Smooth muscle cell (in vitro differentiated cells): ENCODE results near the gene UBE2D2. TPM values are rescaled to one million over a fixed set of nuclear protein-coding genes. Genes with fewer than 3 reads are reported as not detected.
"Not testable (repeated sequence)": the region's sequence is repeated elsewhere in the genome, so short reads cannot be mapped to it uniquely, and the experiment has no call there.

Experiments
- DNase-seq: peaks from one replicate; lab custom pipeline; 2025; ENCODE audit not compliant: unreplicated experiment; lab: John Stamatoyannopoulos, UW
- H2AFZ ChIP-seq: fragments of 200-600 bp; sonication (generic); 2 replicates; pipeline ENCODE4 v1.6.0; 2016; ENCODE audit warnings: antibody characterized with exemption, low read depth, mild to moderate bottlenecking
- H3F3A ChIP-seq: fragments of 200-600 bp; sonication (generic); 2 replicates; pipeline ENCODE4 v1.6.0; 2017; ENCODE audit warnings: antibody characterized with exemption, low read depth
- H3K27ac ChIP-seq: fragments of 200-600 bp; sonication (generic); 2 replicates; pipeline ENCODE4 v1.5.1; 2016; ENCODE audit warnings: low read depth, mild to moderate bottlenecking
- H3K27me3 ChIP-seq: fragments of 200-600 bp; sonication (generic); 2 replicates; pipeline ENCODE4 v1.6.1; 2016; ENCODE audit warnings: low read depth, mild to moderate bottlenecking
- H3K36me3 ChIP-seq: fragments of 200-600 bp; sonication (generic); 2 replicates; pipeline ENCODE4 v1.5.1; 2016; ENCODE audit warnings: low read depth
- H3K4me1 ChIP-seq: fragments of 200-600 bp; sonication (generic); 2 replicates; pipeline ENCODE4 v1.5.1; 2016; ENCODE audit warnings: low read depth
- H3K4me2 ChIP-seq: fragments of 200-600 bp; sonication (generic); 2 replicates; pipeline ENCODE4 v1.6.0; 2016; ENCODE audit warnings: mild to moderate bottlenecking
- H3K4me3 ChIP-seq: fragments of 200-600 bp; sonication (generic); 2 replicates; pipeline ENCODE4 v1.5.1; 2016; ENCODE audit warnings: mild to moderate bottlenecking
- H3K79me2 ChIP-seq: fragments of 200-600 bp; sonication (generic); 2 replicates; pipeline ENCODE4 v1.6.0; 2016; ENCODE audit warnings: low read depth, mild to moderate bottlenecking
- H3K9ac ChIP-seq: fragments of 200-600 bp; sonication (generic); 2 replicates; pipeline ENCODE4 v1.6.0; 2016; ENCODE audit warnings: low read depth
- H3K9me3 ChIP-seq: fragments of 200-600 bp; sonication (generic); replicated peaks from 2 replicates; pipeline ENCODE4 v1.5.1; 2016; ENCODE audit warnings: low read depth
- H4K20me1 ChIP-seq: fragments of 200-600 bp; sonication (generic); 2 replicates; pipeline ENCODE4 v1.6.0; 2016; ENCODE audit warnings: low read depth
- WGBS: methylation state at CpG from one replicate; pipeline ENCODE4 v1.1.7; 2016; ENCODE audit warnings: low lambda C conversion rate; 5-methylcytosine and 5-hydroxymethylcytosine counted together
- polyA plus RNA-seq: library from polyadenylated mRNA; unstranded; fragments of >200 nt; fragmentation: Nextera tagmentation; extraction: Ambion mirVana; gene quantifications from 2 replicates; pipeline ENCODE4 v1.2.1, GENCODE V29; 2016
- total RNA-seq: library from RNA; depleted of rRNA; stranded (reverse); fragments of >200 nt; gene quantifications from 2 replicates; pipeline ENCODE4 v1.2.3, GENCODE V29; 2014
- TF ChIP-seq, protein P1 (sequence below): fragments of 200-600 bp; sonication (generic); IDR thresholded peaks from 2 replicates; pipeline ENCODE4 v1.5.1; 2017; ENCODE audit warnings: borderline replicate concordance, mild to moderate bottlenecking, antibody characterized with exemption; ENCODE audit not compliant: insufficient read depth, poor library complexity, severe bottlenecking

The UBE2D2 gene
- total and polyA plus RNA-seq, 2 experiments from 2014 or later, result 69.3 to 174 TPM

DNA sequence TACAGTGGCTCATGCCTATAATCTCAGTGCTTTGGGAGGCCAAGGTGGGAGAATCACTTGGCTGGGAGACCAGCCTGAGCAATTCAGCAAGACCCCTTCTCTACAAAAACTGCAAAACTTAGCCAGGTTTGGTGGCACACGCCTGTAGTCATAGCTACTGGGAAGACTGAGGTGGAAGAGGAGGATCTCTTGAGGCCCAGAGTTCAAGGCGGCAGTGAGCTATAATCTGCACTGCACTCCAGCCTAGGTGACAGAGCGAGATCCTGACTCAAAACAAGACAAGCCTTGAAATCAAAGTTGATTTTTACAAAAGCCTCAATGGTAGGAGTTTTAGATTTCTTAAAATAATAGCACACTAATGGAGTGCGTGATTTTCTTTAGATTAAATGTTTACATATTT, 14.6 kb downstream of the UBE2D2 start:
- H4K20me1 ChIP-seq, result peaks cover 100% of the 10 kb centered on the region
- H3F3A ChIP-seq, result no peaks in the 10 kb centered on the region
- no peaks in the 10 kb centered on the region for H3K27me3 ChIP-seq
- no peak overlapping the region for H3K4me3 ChIP-seq
- H3K4me1 ChIP-seq, result no peaks in the 10 kb centered on the region
- peaks cover 100% of the 10 kb centered on the region for H3K79me2 ChIP-seq
- H3K4me2 ChIP-seq, result no peak overlapping the region
- H3K27ac ChIP-seq, result no peak overlapping the region
- no peaks in the 10 kb centered on the region for H3K9me3 ChIP-seq
- TF ChIP-seq, protein P1, sequence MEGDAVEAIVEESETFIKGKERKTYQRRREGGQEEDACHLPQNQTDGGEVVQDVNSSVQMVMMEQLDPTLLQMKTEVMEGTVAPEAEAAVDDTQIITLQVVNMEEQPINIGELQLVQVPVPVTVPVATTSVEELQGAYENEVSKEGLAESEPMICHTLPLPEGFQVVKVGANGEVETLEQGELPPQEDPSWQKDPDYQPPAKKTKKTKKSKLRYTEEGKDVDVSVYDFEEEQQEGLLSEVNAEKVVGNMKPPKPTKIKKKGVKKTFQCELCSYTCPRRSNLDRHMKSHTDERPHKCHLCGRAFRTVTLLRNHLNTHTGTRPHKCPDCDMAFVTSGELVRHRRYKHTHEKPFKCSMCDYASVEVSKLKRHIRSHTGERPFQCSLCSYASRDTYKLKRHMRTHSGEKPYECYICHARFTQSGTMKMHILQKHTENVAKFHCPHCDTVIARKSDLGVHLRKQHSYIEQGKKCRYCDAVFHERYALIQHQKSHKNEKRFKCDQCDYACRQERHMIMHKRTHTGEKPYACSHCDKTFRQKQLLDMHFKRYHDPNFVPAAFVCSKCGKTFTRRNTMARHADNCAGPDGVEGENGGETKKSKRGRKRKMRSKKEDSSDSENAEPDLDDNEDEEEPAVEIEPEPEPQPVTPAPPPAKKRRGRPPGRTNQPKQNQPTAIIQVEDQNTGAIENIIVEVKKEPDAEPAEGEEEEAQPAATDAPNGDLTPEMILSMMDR, result no peak
- 93% methylated on average over 4 of the region's 4 CpGs for WGBS
- DNase-seq, result no peak
- H2AFZ ChIP-seq, result no peak overlapping the region
- no peaks in the 10 kb centered on the region for H3K36me3 ChIP-seq
- H3K9ac ChIP-seq, result no peak overlapping the region

DNA sequence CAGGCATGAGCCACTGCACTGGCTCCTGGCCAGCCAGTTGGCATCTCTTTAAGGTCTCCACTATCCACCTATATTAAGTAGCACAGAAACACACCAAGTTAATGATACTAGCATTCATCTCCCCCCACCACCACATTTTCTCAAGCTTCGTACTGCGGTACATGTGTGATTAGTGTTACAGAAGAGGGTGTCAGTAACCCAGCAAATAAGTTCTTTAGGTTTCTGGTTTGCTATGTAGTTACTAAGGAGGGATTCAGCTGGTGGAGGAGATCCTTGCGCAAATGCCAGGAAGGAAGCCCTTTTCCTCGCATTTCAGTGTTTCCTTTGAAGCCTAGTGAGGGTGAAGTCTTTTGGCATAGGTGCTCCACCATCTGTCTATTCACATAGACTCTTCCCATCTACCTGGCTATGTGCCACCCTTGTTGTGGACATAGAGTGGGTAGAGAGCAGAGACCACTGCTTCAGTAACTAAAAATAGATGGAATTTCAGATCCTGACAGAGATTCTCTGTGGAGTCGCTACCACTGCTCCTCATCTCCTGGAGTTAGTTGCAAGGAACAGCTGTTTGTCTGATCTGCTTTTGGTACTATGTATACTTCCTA, 16.7 kb downstream of the UBE2D2 start:
- Histone ChIP-seq H3K4me2 (no peak overlapping the region), H3K9ac (no peak overlapping the region), H2AFZ (no peak overlapping the region), H3K4me3 (no peak overlapping the region), H3K36me3 (no peaks in the 10 kb centered on the region), H3F3A (no peaks in the 10 kb centered on the region), H3K27me3 (no peaks in the 10 kb centered on the region), H3K79me2 (peaks cover 100% of the 10 kb centered on the region), H4K20me1 (peaks cover 100% of the 10 kb centered on the region), H3K27ac (no peak overlapping the region), H3K9me3 (no peaks in the 10 kb centered on the region), H3K4me1 (no peaks in the 10 kb centered on the region)
- DNase-seq, result no peak
- TF ChIP-seq, protein P1, result no peak
- WGBS, result 91% methylated on average over 5 of the region's 5 CpGs

DNA sequence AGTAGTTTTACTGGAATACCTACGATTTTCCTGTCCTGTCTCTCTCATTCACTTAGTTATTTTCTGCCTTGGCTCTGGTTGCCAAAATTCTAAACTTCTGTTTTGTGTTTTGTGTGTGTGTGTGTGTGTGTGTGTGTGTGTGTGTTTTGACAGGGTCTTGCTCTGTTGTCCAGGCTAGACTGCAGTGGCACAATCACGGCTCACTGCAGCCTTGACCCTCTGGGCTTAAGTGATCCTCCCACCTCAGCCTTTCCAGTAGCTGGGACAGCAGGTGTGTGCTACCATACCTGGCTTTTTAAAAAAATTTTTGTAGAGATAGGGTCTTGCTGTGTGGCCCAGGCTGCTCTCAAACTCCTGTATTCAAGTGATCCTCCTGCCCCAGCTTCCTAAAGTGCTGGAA, 17.2 kb downstream of the UBE2D2 start:
- H3K27ac ChIP-seq, result no peak overlapping the region
- peaks cover 2% of the 10 kb centered on the region for H3K36me3 ChIP-seq
- peaks cover 100% of the 10 kb centered on the region for H4K20me1 ChIP-seq
- TF ChIP-seq, protein P1, result no peak
- no peaks in the 10 kb centered on the region for H3K9me3 ChIP-seq
- no peak for DNase-seq
- H3K9ac ChIP-seq, result no peak overlapping the region
- H3K4me1 ChIP-seq, result no peaks in the 10 kb centered on the region
- no peak overlapping the region for H2AFZ ChIP-seq
- no peak overlapping the region for H3K4me3 ChIP-seq
- no peaks in the 10 kb centered on the region for H3F3A ChIP-seq
- H3K4me2 ChIP-seq, result no peak overlapping the region
- H3K27me3 ChIP-seq, result no peaks in the 10 kb centered on the region
- peaks cover 100% of the 10 kb centered on the region for H3K79me2 ChIP-seq
- 98% methylated on average over 2 of the region's 2 CpGs for WGBS

GRCh38 chr5:139582181-139582580, 21.0 kb downstream of the UBE2D2 start:
- H4K20me1 ChIP-seq, result peaks cover 99% of the 10 kb centered on the region

More at GRCh38 chr5:139582181-139582580, 21.0 kb downstream of the UBE2D2 start:
- not testable (repeated sequence) for H3K9ac ChIP-seq, H3K36me3 ChIP-seq, H3K4me2 ChIP-seq, H3F3A ChIP-seq, H2AFZ ChIP-seq, H3K4me1 ChIP-seq, H3K4me3 ChIP-seq, H3K27me3 ChIP-seq, H3K9me3 ChIP-seq, DNase-seq, H3K27ac ChIP-seq
- H3K79me2 ChIP-seq, result peaks cover 100% of the 10 kb centered on the region
- 96% methylated on average over 5 of the region's 5 CpGs for WGBS
